ENCODE measurements around the gene BCL2.
A peak's percentile ranks its signal among the peaks of the same experiment; 100 is the strongest.

Gene BCL2

DNA sequence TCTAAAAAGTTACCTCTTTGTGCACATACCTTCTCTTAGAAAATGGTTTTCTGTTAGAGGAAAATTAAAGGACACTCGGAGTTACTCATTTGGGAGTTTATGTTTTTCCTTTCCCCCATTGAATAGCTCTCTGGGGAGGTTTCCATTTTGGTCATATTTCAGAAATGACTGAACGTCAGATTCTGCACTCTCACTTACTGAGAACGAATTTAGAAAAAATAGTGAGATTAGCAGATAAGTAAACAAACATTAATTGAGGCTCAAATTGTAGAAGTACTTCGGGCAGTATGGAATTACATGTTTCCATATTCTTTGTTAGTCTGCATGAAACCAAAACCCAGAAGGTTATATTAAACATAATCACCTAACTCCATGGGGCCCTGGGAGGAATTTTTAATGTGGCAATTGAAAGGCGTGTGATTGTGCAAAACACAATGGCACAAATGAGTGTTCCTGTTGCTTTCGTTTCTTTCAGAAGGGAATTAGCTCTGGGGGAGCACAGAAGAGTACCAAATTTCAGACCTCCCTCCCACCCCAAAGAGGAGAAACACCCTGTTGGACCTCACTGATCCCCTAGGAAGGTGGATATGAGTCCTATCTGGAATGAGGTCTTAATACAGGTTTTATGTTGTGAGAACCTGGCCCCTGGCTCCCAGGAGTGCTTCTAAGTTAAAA, 212.3 kb downstream of the BCL2 start:
- no peak for DNase-seq (ENCODE audit: low read depth)

DNA sequence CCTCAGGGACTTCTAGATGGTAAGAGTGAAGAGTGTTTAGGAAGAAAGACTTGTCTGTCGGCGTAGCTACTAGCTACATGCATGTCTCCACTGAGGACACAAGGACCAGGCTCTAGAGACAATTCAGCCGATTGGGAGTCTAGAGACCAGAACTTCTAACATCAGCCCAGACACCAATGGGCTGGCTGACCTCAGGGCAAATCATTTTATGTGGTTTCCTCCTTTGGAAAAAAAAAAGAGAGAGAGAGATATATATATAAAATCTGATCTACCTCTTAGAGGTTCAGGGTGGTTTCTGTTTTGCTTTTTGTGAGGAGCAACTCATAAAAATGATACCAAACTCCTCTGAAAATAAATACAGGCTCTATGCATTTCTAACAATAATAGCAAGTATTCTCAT, 212.8 kb downstream of the BCL2 start:
- no peak for DNase-seq (ENCODE audit: low read depth)

GRCh38 chr18:63105636-63106316, 213.8 kb downstream of the BCL2 start:
- DNase-seq (ENCODE audit: low read depth), result no peak

GRCh38 chr18:63104868-63105267, 214.7 kb downstream of the BCL2 start:
- DNase-seq (ENCODE audit: low read depth), result no peak

DNA sequence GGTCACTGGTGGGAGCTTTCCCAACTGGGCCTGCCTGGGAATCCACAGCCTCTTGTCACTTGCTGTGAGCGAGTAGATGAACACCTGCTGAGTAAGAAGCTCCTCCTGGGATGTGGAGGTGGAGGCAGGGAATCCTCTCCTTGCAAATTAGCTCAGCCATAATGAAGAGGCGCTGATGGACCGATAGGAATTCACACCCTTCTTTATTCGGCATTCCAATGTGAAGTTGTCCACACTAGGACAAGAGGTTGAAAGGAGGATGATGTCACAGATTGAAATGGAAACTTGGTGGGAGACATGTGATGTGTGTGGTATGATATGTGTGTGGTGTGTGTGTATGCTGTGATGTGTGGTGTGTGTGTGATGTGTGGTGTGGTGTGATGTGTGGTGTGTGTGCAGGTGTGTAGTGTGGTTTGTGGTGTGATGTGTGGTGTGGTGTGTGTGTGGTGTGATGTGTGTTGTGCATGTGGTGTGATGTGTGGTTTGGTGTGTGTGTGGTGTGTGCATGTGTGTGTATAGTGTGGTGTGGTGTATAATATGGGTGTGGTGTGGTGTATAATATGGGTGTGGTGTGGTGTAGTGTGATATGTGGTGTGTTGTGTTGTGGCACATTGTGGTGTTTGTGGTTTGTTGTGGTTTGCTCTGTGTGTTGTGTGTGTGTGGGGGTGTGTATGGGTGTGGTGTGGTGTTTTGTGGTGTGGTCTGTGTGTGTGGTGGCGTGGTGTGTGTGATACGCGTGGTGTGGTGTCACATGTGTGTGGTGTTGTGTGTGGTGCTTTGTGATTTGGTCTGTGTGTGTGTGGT, 216.4 kb downstream of the BCL2 start:
- DNase-seq (ENCODE audit: low read depth), result no peak

GRCh38 chr18:63100630-63101055, 218.9 kb downstream of the BCL2 start:
- no peak for DNase-seq (ENCODE audit: low read depth)

DNA sequence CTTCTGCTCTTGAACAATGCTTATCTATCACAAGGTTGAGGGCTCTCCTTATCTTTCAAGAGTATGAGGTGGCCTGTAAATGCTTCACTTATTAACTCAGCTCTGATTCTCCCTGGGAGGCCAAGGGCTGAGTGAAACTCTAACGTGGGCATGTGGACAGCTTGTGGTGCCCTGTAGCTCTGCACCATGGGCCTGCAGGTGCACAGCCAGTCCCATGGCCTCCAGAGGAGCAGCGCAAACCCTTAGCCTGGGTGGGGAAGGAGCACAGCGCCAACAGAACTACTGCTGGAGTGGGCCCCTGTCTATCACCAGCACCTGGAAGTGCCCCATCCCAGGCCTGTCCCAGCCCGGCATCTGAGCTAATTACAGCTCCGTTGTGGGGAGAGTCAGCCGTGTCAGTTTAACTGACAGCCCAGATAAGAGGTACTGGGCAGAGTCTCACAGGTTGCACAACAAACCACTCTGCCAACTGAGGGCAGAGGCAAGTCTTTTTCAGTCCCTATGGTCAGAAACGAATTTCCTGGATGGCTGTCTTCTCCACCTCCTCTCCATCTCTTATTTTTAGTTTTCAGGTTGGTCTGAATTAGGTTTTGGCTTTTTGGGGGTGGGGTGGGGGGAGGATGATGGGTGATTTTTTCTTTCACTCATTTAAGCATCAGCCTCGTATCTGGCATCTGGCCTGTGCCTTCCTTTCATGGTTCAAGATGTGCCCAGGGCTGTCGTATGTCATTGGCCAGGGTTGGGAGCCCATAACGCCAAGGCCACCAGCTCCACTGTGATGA, 219.5 kb downstream of the BCL2 start:
- no peak for DNase-seq (ENCODE audit: low read depth)

- DNase-seq (ENCODE audit: low read depth), result no peak
Measured at GRCh38 chr18:63099091-63099840, 220.3 kb downstream of the BCL2 start.

DNA sequence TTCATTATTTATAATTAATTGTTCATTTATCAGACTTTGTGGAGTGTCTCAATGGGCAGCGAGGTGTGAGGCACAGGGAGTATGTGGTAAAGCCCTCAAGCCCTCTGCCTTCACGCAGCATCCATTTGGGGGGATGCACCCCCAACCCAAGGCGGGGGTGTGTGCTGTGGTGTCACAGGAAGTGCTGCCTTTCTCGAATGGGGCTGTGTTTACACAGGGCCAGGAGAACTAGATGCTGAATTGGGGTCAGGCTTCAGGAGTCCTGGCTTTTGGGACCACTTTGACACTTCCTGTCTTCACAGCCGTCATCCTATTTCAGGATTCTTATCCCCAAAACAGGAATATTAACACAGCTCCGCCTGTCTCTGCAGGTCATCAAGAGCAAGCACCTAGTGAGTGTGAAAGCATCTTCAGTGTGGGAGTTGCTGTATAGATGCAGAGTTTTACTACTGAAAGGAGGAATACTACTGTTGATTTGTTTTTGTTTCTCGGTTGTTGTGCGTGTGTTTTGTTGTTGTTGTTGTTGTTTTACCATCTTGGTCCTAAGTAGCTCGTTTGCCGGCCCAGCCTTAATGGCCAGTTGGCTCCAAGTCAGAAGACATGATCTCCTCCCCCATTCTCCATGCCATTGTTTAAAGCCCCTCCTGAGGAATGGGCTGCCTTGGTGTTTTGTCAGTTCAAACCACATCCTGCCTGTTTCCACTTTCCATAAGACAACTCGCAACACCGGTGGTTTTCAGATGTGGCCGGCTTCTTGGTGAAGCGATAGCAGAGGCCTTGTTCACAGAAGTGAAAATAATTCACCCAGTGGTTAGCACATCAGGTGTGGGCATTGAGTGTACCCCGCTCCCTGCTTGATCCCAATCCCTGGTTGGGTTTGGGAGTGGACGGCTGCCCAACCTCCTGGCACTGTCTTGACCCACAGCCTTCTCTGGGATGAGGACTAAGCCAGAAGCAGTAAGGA, 221.3 kb downstream of the BCL2 start:
- peak; percentile 14 for DNase-seq (ENCODE audit: low read depth)

GRCh38 chr18:63097178-63097577, 222.4 kb downstream of the BCL2 start:
- no peak for DNase-seq (ENCODE audit: low read depth)

DNA sequence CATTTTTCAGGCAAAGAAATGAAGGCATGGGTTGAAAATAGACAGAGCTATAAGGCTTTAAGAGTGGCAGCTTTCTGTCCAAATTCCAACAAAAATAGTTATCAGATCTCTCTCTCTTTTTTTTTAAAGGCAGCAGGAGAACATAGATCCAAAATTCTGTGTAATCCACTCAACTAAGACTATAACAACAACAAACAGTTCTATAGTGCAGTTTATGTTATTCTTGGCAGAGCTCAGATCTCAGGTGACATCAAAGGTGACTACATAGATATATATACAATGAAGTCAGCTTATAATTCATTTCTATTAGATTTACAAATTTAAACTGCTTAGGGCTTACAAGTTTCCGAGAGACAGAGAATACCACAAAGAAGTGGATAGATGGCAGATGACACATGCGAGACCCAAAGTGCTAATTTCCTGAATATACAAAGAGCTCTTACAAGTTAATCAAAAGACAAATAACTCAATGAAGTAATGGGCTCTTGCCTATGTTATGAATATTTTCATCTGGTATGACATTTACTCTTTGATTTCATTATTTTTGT, 223.2 kb downstream of the BCL2 start:
- no peak for DNase-seq (ENCODE audit: low read depth)

- no peak for DNase-seq (ENCODE audit: low read depth)
Measured at GRCh38 chr18:63095768-63096167, 223.8 kb downstream of the BCL2 start.

DNA sequence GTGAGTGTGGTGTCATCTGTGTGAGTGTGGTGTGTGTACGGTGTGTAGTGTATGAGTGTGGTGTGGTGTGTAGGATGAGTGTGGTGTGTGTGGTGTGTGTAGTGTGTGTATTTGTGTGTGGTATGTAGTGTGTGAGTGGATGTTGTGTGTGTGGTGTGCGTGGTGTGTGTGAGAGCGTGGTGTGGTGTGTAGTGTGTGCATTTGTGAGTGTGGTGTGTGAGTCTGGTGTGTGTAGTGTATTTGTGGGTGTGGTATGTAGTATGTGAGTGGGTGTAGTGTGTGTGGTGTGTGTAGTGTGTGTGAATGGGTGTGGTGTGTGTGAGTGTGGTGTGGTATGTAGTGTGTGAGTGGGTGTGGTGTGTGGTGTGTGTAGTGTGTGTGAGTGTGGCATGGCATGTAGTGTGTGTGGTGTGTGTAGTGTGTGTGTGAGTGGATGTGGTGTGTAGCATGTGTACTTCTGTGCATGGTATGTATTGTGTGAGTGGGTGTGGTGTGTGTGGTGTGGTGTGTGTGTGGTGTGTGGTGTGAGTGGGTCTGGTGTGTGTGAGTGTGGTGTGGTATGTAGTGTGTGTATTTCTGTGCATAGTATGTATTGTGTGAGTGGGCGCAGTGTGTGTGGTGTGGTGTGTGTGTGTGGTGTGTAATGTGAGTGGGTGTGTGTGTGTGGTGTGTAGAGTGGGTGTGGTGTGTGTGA, 227.8 kb downstream of the BCL2 start:
- no peak for DNase-seq (ENCODE audit: low read depth)

GRCh38 chr18:63090334-63090733, 229.2 kb downstream of the BCL2 start:
- DNase-seq (ENCODE audit: low read depth), result no peak

- no peak for DNase-seq (ENCODE audit: low read depth)
Measured at GRCh38 chr18:63089041-63089440, 230.5 kb downstream of the BCL2 start.

GRCh38 chr18:63088262-63088661, 231.3 kb downstream of the BCL2 start:
- DNase-seq (ENCODE audit: low read depth), result no peak

- DNase-seq (ENCODE audit: low read depth), result no peak
Measured at GRCh38 chr18:63087421-63088230, 231.9 kb downstream of the BCL2 start.

GRCh38 chr18:63085611-63086010, 234.0 kb downstream of the BCL2 start:
- no peak for DNase-seq (ENCODE audit: low read depth)

DNA sequence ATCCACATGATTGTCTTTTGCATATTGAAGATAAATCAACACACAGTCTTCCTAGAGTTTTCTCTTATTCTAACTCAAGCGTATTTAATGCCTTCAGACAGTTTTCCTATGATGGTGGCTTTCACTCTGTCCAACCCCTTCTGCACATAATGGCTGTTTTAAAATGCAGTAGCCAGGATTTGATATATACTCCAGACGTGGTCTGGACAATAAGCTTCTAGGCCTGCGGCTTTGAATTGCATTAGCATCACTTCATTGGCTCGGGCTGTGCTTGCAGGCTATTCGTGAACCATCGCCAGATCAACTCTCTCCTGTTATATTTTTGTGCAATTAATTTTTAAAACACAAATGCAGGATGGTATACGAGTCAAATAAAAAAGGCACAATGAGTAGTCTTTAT, 235.3 kb downstream of the BCL2 start:
- no peak for DNase-seq (ENCODE audit: low read depth)
